Measurements from ENCODE around the gene RNGTT.

DNA sequence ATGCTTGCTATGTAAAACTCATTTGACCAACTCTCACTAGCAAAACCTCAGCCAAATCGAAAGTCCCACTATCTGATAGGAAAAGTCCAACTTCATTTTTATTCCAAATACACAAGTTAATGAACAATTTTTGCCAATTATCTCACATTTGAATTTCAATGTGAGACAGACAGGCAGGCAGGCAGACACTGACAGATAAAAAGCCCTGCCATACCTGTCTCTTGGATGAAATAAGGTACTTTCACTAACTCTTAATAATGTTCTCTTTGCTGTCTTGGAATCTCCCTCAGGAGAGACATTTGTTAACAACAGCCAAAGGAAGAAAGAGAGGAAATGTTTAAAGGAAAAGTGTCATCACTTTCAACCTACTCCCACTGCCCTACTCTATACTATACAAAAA is 82.0 kb downstream of the RNGTT start:
- TF ChIP-seq NFIC (IDR thresholded peaks at IDR 0.05): no peak
- TF ChIP-seq RAD21 (IDR thresholded peaks at IDR 0.05; ENCODE audit: low read depth): no peak
- TF ChIP-seq TAF1 (IDR thresholded peaks at IDR 0.05; ENCODE audit: low read depth): no peak
- TF ChIP-seq EP300 (IDR thresholded peaks at IDR 0.05; ENCODE audit: borderline replicate concordance): no peak
- TF ChIP-seq YY1 (IDR thresholded peaks at IDR 0.05; ENCODE audit: low read depth): no peak
- TF ChIP-seq MAX (IDR thresholded peaks at IDR 0.05): no peak
- TF ChIP-seq USF1 (IDR thresholded peaks at IDR 0.05): no peak
- TF ChIP-seq CREB1 (IDR thresholded peaks at IDR 0.05; ENCODE audit: low read depth): no peak
- TF ChIP-seq TEAD4 (IDR thresholded peaks at IDR 0.05): no peak
- TF ChIP-seq REST (IDR thresholded peaks at IDR 0.05; ENCODE audit: low read depth): no peak

Data from Ishikawa (cell line).